Stimulated activated CD8-positive, alpha-beta memory T cell treated with anti-CD3 and anti-CD28 coated beads, Interleukin-7, amount 100 ng/mL, for 4 hours (primary cell): ENCODE data around the gene OR2F2.

Source experiments
- DNase-seq, 2 donors: peaks; one replicate each; pipeline ENCODE4 v3.0.0-alpha.2; 2020; ENCODE audit warnings: low read depth in 2 of 2

OR2F2 gene

GRCh38 chr7:143934526-143935325, at the start of gene OR2F2:
OR2F2 (plus strand) TSS chr7:143935233; CDS start chr7:143935233, 0 bp downstream.
- no peak for DNase-seq

GRCh38 chr7:143885951-143886350, 49.1 kb upstream of the OR2F2 start:
- DNase-seq, result no peak

GRCh38 chr7:143886826-143887477, 48.1 kb upstream of the OR2F2 start:
- no peak for DNase-seq

GRCh38 chr7:143889068-143889467, 46.0 kb upstream of the OR2F2 start:
- no peak for DNase-seq

- DNase-seq, result no peak
These were observed 44.5 kb upstream of the OR2F2 start for GRCh38 chr7:143890558-143890957.

DNA sequence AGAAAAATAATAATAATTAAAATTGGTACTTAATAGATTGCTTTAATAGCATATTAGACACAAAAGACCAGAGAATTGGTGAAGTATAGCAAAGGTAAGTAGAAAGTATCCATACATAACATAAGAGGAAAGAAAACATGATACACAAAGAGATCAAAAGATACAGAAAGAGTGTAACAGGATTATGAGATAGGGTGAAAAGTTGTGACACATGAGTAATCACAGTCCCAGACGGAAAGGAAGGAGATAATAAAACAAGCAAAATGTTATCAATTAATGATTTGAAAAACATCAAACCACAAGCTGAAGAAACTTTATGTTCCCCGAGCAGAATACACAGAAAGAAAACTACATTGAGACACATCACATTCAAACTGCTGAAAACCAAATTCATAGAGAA, 43.6 kb upstream of the OR2F2 start:
- no peak for DNase-seq

GRCh38 chr7:143892527-143893300, 42.3 kb upstream of the OR2F2 start:
- no peak for DNase-seq

DNA sequence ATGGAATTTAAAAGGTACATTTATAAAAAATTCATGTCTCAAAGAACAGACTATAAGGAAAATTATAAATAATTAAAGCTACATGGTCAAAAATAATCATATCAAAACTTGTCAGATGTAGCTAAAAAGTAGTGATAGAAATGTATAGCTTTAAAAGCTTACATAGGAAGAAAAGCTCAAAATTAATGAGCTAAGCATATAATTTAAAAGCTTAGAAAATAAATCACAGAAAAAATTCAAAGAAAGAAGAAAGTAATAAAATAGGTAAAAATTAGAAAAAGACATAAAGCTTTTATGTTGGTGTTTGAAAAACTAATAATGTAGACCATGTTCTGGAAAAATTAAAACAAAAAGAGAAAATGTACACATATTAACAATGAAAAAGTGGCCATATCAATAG, 38.4 kb upstream of the OR2F2 start:
- DNase-seq, result no peak

GRCh38 chr7:143898810-143899209, 36.2 kb upstream of the OR2F2 start:
- DNase-seq, result no peak

GRCh38 chr7:143900230-143900766, 34.7 kb upstream of the OR2F2 start:
- no peak for DNase-seq

GRCh38 chr7:143901332-143901667, 33.7 kb upstream of the OR2F2 start:
- DNase-seq, result no peak

DNA sequence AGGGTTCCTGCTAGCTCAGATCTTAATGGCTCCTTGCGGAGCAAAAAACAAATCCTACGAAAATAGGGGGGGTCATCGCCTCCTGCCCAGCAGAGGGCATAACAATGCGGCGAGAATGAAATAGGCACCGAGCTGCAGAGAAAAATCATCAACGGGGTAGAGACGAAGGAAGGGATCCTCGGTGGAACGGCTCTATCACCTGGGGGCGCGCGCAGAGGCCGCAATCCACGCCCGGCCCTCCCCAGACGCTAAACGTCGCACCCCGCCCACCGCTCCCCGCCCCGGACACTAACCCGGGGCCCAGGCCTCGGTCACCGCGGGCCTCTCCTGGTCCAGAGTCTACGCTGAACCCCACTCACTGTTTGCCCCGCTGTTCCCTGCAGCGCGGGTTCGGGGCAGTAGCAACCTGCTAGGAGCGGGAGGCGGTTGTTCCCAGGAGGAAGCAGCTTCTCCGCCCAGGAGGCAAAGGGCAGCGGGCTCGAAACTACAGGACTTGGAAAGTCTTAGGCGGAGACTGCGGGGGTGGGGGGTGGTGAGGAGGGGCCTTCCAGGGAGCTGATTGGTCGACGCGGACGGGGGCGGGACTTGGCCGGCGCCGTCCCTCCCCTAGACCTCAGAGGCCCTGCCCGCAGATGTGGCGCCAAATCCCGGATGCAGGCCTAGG, 33.2 kb upstream of the OR2F2 start, which contains the start of gene TCAF1:
Gene TCAF1 (minus strand): TSS at position 509 of the 664 bp plus-strand sequence. CDS start 25,568 bp downstream, outside the sequence.
- DNase-seq, result peak; percentile 76 to 87

DNA sequence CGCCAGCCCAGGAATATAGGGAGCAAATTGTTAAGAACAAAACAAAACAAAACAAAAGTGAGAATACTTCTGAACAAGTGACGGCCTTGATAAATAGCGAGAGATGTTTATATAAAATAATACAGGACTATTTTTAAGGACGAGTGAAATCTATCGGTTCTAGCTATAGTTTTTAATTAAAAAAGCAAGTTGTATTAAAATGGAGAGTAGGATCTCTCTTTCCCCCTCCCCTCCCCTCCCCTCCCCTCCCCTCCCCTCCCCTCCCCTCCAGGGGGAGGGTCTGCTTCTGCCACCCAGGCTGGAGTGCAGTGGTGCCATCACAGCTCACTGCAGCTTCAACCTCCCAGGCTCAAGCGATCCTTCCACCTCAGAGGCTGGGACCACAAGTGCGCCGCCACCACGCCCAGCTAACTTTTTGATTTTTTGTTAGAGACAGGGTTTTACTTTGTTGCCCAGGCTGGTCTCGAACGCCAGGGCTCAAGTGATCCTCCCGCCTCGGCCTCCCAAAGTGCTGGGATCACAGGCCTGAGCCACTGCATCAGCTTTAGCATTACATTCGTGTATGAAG, 32.6 kb upstream of the OR2F2 start:
- DNase-seq, result no peak

DNA sequence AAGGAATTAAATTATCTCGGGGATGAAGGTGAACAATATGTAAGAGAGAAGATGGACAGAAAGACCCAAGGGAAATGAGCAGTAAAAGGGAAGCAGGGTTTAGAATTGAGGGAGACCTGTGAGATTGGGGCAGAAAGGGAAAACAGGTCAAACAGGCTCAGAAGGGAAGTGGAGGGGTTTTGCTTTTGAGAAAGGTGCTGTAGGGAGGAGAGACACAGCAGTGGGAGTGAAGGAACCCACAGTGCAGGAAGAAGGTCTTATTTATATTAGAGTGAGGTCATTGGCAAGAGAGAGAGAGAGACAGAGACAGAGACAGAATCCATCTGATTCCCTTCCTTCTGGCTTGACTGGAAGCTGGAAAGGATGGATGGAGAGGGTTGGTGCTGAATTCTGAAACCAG, 29.5 kb upstream of the OR2F2 start:
- DNase-seq, result no peak

DNA sequence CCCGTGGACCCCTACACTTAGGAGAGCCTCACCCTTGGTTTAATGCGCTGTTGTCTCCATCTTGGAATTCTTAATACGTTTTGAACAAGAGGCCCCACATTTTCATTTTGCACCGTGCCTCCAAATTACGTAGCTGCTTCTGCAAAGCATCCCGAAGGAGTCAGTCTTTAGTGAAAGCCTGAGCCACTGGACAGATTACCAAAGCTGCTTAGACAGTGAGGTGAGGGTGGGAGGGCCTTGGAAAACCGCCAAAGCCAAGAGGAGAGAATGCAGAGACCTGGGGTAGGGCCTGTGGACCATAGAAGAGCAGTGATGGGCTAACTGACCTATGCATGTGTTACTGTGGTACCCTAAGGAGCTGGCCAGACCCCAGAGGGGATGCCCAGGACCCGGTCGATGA, 28.9 kb upstream of the OR2F2 start:
- no peak for DNase-seq

GRCh38 chr7:143906895-143907294, 28.1 kb upstream of the OR2F2 start:
- DNase-seq, result no peak

GRCh38 chr7:143908120-143908519, 26.9 kb upstream of the OR2F2 start:
- DNase-seq, result no peak

- no peak for DNase-seq
These were observed 25.2 kb upstream of the OR2F2 start for GRCh38 chr7:143909863-143910262.

GRCh38 chr7:143910473-143911248, 24.4 kb upstream of the OR2F2 start:
- no peak for DNase-seq

DNA sequence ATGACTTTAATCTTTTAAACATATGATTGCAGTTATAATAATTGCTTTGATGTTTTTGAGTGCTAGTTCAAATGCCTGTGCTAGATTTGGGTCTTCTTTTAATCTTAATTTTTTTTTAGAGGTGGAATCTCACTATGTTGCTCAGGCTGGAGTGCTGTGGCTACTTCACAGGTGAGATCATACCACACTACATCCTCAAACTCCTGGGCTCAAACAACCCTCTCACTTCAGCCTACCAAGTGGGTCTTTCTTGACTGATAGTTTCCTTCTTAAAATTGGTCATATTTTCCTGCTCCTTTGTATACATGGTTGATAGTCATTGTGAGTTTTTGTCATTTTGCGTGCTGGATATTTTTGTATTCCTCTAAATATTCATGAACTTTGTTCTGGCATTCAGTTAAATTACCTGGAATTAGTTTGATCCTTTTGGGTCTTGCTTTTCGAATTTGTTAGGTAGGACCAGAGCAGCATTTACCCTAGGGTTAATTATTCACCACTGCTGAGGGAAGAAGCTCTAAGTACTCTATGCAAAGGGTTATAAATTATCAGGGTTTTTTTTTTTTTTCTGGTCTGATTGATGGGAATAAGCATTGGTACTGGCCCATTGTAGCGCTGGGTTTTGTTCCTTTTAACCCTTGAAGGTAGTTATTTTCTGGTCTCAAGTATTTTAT, 21.0 kb upstream of the OR2F2 start:
- DNase-seq, result no peak
